Gastrocnemius medialis (tissue), 4 donors: ENCODE data around the gene HOOK2. TPM values are rescaled to one million over a fixed set of nuclear protein-coding genes. Genes with fewer than 3 reads are reported as not detected.
"Not testable (repeated sequence)": the region's sequence is repeated elsewhere in the genome, so short reads cannot be mapped to it uniquely, and the experiment has no call there.

Source experiments
- ATAC-seq, 2 donors: fragments of 150-250 bp; one replicate each; pipeline ENCODE4 v1.9.1; 2016
- DNase-seq, 2 donors: peaks; one replicate each; pipeline ENCODE4 v3.0.0-alpha.2; 2019
- H3K27ac ChIP-seq, 4 donors: fragments of 200-600 bp; sonication (generic); 1 replicate in 1 of 4; 2 replicates in 3 of 4; pipeline ENCODE4 v1.5.1; 2016 to 2018; ENCODE audit warnings: mild to moderate bottlenecking in 2 of 4, moderate library complexity in 1 of 4
- H3K27me3 ChIP-seq, 3 donors: fragments of 200-600 bp; sonication (generic) in 2 of 3; 1 replicate in 1 of 3; 2 replicates in 2 of 3; pipeline versions ENCODE4 v1.5.1 to v1.6.0; 2016 to 2019; ENCODE audit warnings: mild to moderate bottlenecking in 1 of 3, moderate library complexity in 1 of 3
- H3K36me3 ChIP-seq, 2 donors: fragments of 200-600 bp; sonication (generic) in 1 of 2; one replicate each; pipeline ENCODE4 v1.5.1; 2017 to 2018
- H3K4me1 ChIP-seq, 2 donors: fragments of 200-600 bp; sonication (generic) in 1 of 2; one replicate each; pipeline ENCODE4 v1.5.1; 2016 to 2017; ENCODE audit warnings: mild to moderate bottlenecking in 2 of 2
- H3K4me3 ChIP-seq, 4 donors: fragments of 200-600 bp; sonication (generic) in 3 of 4; 1 replicate in 1 of 4; 2 replicates in 3 of 4; pipeline ENCODE4 v1.5.1; 2016 to 2019; ENCODE audit warnings: mild to moderate bottlenecking in 2 of 4
- H3K9me3 ChIP-seq, 3 donors: fragments of 200-600 bp; sonication (generic) in 2 of 3; 1 replicate in 1 of 3; 2 replicates in 2 of 3; pipeline ENCODE4 v1.5.1; 2016 to 2019
- CTCF ChIP-seq, 5 experiments: fragments of 450-650 bp in 3 of 5; fragments of 200-600 bp in 2 of 5; sonication (generic) in 2 of 5; IDR thresholded peaks in 4 of 5; conservative IDR thresholded peaks in 1 of 5; 1 replicate in 4 of 5; 2 replicates in 1 of 5; pipeline ENCODE4 v1.5.1; 2016 to 2019; ENCODE audit warnings: antibody characterized with exemption in 5 of 5, mild to moderate bottlenecking in 3 of 5, moderate library complexity in 3 of 5
- POLR2A ChIP-seq, 2 donors: fragments of 450-650 bp; IDR thresholded peaks; one replicate each; pipeline ENCODE4 v1.6.1; 2017; ENCODE audit warnings: antibody characterized with exemption in 2 of 2, mild to moderate bottlenecking in 2 of 2, moderate library complexity in 2 of 2
- in situ Hi-C, 4 donors: fragments of 200-750 bp; cut with MboI; loops; one replicate each; pipeline versions ENCODE4 v1.15.0 to v1.8.0; 2017; ENCODE audit warnings: low sequenced_read_pairs in 4 of 4
- intact Hi-C: fragments of 100-400 bp; cut with DNase I; formaldehyde crosslinking; loops from one replicate; pipeline ENCODE4 v1.15.1; 2023; ENCODE audit warnings: low total_unique reads
- microRNA-seq, 2 donors: library from miRNA; unstranded; fragments of <30 nt; microRNA quantifications; one replicate each; pipeline ENCODE4, GENCODE V29; 2016; ENCODE audit warnings: borderline replicate concordance in 2 of 2
- total RNA-seq, 4 donors: library from RNA; depleted of rRNA; stranded (reverse); fragments of >200 nt; gene quantifications; one replicate each; pipeline versions ENCODE4 v1.1.0 to v1.2.3, GENCODE V29; 2016

The HOOK2 gene
- total RNA-seq, 4 donors from 2014 or later, result 12.3 to 23.4 (median 17.6) TPM

GRCh38 chr19:12715929-12716328 is 59.4 kb downstream of the HOOK2 start:
- H3K27me3 ChIP-seq, result no peaks in the 10 kb centered on the region
- no peak for ATAC-seq
- TF ChIP-seq POLR2A (IDR thresholded peaks at IDR 0.05) (no peak), CTCF (IDR thresholded peaks at IDR 0.05 in 4 of 5, conservative IDR thresholded peaks at IDR 0.05 in 1 of 5) (no peak)
- no peak for DNase-seq
- H3K27ac ChIP-seq, result no peak overlapping the region
- no peaks in the 10 kb centered on the region for H3K9me3 ChIP-seq
- in situ Hi-C loops (no loop called here), intact Hi-C loops (no loop called here)
- no peak overlapping the region for H3K4me3 ChIP-seq
- peaks cover 0 to 73% of the 10 kb centered on the region in 2 donors for H3K36me3 ChIP-seq
- peaks cover 10 to 14% of the 10 kb centered on the region in 2 donors for H3K4me1 ChIP-seq

- H3K27me3 ChIP-seq, result no peaks in the 10 kb centered on the region
- H3K4me1 ChIP-seq, result peaks cover 2 to 6% of the 10 kb centered on the region in 2 donors
- in situ Hi-C loops (no loop called here), intact Hi-C loops (no loop called here)
- DNase-seq (no peak), ATAC-seq (no peak)
- TF ChIP-seq CTCF (IDR thresholded peaks at IDR 0.05 in 4 of 5, conservative IDR thresholded peaks at IDR 0.05 in 1 of 5) (no peak), POLR2A (IDR thresholded peaks at IDR 0.05) (no peak)
- no peaks in the 10 kb centered on the region for H3K9me3 ChIP-seq
- no peak overlapping the region for H3K4me3 ChIP-seq
- H3K27ac ChIP-seq, result no peak overlapping the region
- H3K36me3 ChIP-seq, result peaks cover 0 to 81% of the 10 kb centered on the region in 2 donors
Observed at GRCh38 chr19:12715102-12715501, 60.2 kb downstream of the HOOK2 start.

DNA sequence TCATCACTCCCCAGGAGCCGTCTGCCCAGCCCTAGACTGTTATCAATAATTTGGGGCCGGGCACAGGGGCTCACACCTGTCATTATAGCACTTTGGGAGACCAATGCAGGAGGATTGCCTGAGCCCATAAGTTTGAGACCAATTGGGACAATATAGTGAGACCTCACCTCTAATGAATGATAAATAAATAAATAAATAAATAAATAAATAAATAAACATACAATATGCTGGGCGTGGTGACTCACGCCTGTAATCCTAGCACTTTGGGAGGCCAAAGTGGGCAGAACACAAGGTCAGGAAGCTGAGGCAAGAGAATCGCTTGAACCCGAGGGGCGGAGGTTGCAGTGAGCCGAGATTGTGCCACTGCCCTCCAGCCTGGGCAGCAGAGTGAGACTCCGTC is 62.0 kb downstream of the HOOK2 start:
- H3K27ac ChIP-seq, in situ Hi-C loops, H3K27me3 ChIP-seq, H3K4me3 ChIP-seq, ATAC-seq, H3K9me3 ChIP-seq, DNase-seq, H3K4me1 ChIP-seq: not testable (repeated sequence)
- intact Hi-C loops, result loop anchor here (5.0 kb wide), 1 partner anchor 44 kb away; no protein-coding TSS in a partner anchor
- peaks cover 0 to 92% of the 10 kb centered on the region in 2 donors for H3K36me3 ChIP-seq

Small RNA genes lying within 50 kb of the gene (microRNA-seq; reads per million reads assigned to microRNA genes)
- gene MIR5684, result 0 reads per million in 2 donors

Other genes with a start within 250 kb of the HOOK2 start
- 1 to 10 TPM; 3.3 to 5.0 (median 4.5) TPM for gene ZNF564, start 224.1 kb downstream of the HOOK2 start, total RNA-seq
- gene ZNF490, start 164.7 kb downstream of the HOOK2 start, total RNA-seq, result 1 to 10 TPM; 2.5 to 4.9 (median 2.9) TPM
- gene ZNF791, start 164.6 kb downstream of the HOOK2 start, total RNA-seq, result 10 to 100 TPM in 1 of 4 donors, 1 to 10 TPM in 3; 7.6 to 10.9 (median 8.8) TPM
- gene MAN2B1, start 108.8 kb downstream of the HOOK2 start, total RNA-seq, result 10 to 100 TPM; 18.0 to 34.2 (median 29.3) TPM
- gene WDR83, start 108.7 kb downstream of the HOOK2 start, total RNA-seq, result 1 to 10 TPM; 2.2 to 8.4 (median 3.7) TPM
- 100 to 1,000 TPM; 115 to 184 (median 127) TPM for gene DHPS, start 93.7 kb downstream of the HOOK2 start, total RNA-seq
- not detected for gene GNG14, start 87.6 kb downstream of the HOOK2 start, total RNA-seq
- gene FBXW9, start 78.9 kb downstream of the HOOK2 start, total RNA-seq, result 1 to 10 TPM; 2.5 to 5.8 (median 3.3) TPM
- gene TNPO2, start 51.6 kb downstream of the HOOK2 start, total RNA-seq, result 10 to 100 TPM; 32.1 to 49.9 (median 42.0) TPM
- gene TRIR, start 40.9 kb downstream of the HOOK2 start, total RNA-seq, result 100 to 1,000 TPM; 260 to 354 (median 297) TPM
- 10 to 100 TPM; 52.6 to 85.1 (median 70.5) TPM for gene GET3, start 38.1 kb downstream of the HOOK2 start, total RNA-seq
- gene BEST2, start 23.8 kb downstream of the HOOK2 start, total RNA-seq, result under 1 TPM in 1 of 4 donors, not detected in 3; 0.63 TPM
- gene JUNB, start 15.9 kb upstream of the HOOK2 start, total RNA-seq, result 100 to 1,000 TPM in 2 of 4 donors, 10 to 100 TPM in 2; 59.0 to 200 (median 128) TPM
- gene PRDX2, start 26.2 kb upstream of the HOOK2 start, total RNA-seq, result 100 to 1,000 TPM; 357 to 551 (median 406) TPM
- gene THSD8, start 26.5 kb upstream of the HOOK2 start, total RNA-seq, result not detected
- 1 to 10 TPM; 1.0 to 3.9 (median 2.4) TPM for gene RNASEH2A, start 31.0 kb upstream of the HOOK2 start, total RNA-seq
- not detected for gene RTBDN, start 59.0 kb upstream of the HOOK2 start, total RNA-seq
- gene MAST1, start 63.0 kb upstream of the HOOK2 start, total RNA-seq, result not detected
- 10 to 100 TPM; 11.9 to 44.3 (median 15.4) TPM for gene DNASE2, start 105.9 kb upstream of the HOOK2 start, total RNA-seq
- not detected for gene KLF1, start 111.6 kb upstream of the HOOK2 start, total RNA-seq
- 10 to 100 TPM; 35.6 to 83.8 (median 54.1) TPM for gene GCDH, start 115.6 kb upstream of the HOOK2 start, total RNA-seq
- gene SYCE2, start 143.7 kb upstream of the HOOK2 start, total RNA-seq, result not detected
- gene FARSA, start 158.2 kb upstream of the HOOK2 start, total RNA-seq, result 10 to 100 TPM; 40.7 to 68.8 (median 62.3) TPM
- gene CALR, start 163.1 kb upstream of the HOOK2 start, total RNA-seq, result 100 to 1,000 TPM; 110 to 195 (median 135) TPM
- 100 to 1,000 TPM; 618 to 949 (median 780) TPM for gene RAD23A, start 170.3 kb upstream of the HOOK2 start, total RNA-seq
- 10 to 100 TPM; 50.7 to 71.0 (median 61.4) TPM for gene GADD45GIP1, start 181.7 kb upstream of the HOOK2 start, total RNA-seq
- not detected for gene DAND5, start 194.0 kb upstream of the HOOK2 start, total RNA-seq
- gene NFIX, start 219.9 kb upstream of the HOOK2 start, total RNA-seq, result 100 to 1,000 TPM in 2 of 4 donors, 10 to 100 TPM in 2; 31.9 to 128 (median 105) TPM